ENCODE measurements around the gene SF3B1. TPM values are rescaled to one million over a fixed set of nuclear protein-coding genes. Genes with fewer than 3 reads are reported as not detected.
"Not testable (repeated sequence)": the region's sequence is repeated elsewhere in the genome, so short reads cannot be mapped to it uniquely, and the experiment has no call there.

The SF3B1 gene
- total RNA-seq, 2 donors from 2014 or later = 308 to 356 TPM

DNA sequence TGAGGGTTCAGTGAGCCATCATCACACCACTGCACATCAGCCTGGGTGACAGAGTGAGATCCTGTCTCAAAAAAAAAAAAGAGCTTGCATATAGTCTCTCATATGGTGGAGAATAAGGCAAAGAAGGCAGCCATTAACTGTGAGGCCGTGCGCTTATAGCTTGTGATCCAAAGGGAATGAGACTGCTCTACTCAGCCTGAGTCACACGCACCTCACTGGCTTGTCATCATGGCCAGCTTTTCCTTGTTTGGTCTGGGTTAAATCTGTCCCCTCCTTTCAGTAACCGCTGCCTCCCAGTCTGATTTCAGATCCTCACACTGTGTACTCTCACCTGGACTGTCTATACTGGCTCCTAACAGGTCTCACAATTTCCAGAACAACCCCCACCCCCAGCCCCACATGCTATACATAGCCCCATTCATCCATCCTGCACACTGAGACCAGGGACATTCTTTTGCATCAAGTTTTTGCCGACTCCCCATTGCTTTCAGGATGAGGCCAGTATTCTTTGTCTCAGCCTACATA is 88.9 kb downstream of the SF3B1 start:
- Histone ChIP-seq H3K4me3 (ENCODE audit: low read length) (no peak overlapping the region), H3K9ac (ENCODE audit: extremely low read depth, low read length, poor library complexity, severe bottlenecking) (no peak overlapping the region), H3K4me1 (ENCODE audit: control insufficient read depth, insufficient read depth, low read length) (no peaks in the 10 kb centered on the region), H3K27ac (ENCODE audit: low read depth, low read length) (no peak overlapping the region), H3K27me3 (ENCODE audit: control insufficient read depth, insufficient read depth, low read length, poor library complexity, severe bottlenecking) (no peaks in the 10 kb centered on the region), H3K9me3 (ENCODE audit: control insufficient read depth, low read length) (no peaks in the 10 kb centered on the region), H3K36me3 (ENCODE audit: control insufficient read depth, insufficient read depth, low read length) (no peaks in the 10 kb centered on the region)
- Mint-ChIP-seq H3K4me3 (no peak overlapping the region), H3K9me3 (no peaks in the 10 kb centered on the region), H3K27ac (no peak overlapping the region), H3K36me3 (ENCODE audit: low read depth) (no peaks in the 10 kb centered on the region), H3K4me1 (no peaks in the 10 kb centered on the region), H3K27me3 (ENCODE audit: insufficient read depth) (no peaks in the 10 kb centered on the region)
- TF ChIP-seq, protein P1, sequence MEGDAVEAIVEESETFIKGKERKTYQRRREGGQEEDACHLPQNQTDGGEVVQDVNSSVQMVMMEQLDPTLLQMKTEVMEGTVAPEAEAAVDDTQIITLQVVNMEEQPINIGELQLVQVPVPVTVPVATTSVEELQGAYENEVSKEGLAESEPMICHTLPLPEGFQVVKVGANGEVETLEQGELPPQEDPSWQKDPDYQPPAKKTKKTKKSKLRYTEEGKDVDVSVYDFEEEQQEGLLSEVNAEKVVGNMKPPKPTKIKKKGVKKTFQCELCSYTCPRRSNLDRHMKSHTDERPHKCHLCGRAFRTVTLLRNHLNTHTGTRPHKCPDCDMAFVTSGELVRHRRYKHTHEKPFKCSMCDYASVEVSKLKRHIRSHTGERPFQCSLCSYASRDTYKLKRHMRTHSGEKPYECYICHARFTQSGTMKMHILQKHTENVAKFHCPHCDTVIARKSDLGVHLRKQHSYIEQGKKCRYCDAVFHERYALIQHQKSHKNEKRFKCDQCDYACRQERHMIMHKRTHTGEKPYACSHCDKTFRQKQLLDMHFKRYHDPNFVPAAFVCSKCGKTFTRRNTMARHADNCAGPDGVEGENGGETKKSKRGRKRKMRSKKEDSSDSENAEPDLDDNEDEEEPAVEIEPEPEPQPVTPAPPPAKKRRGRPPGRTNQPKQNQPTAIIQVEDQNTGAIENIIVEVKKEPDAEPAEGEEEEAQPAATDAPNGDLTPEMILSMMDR (conservative IDR thresholded peaks at IDR 0.05) = no peak
- WGBS, 2 experiments (ENCODE audit: insufficient coverage in 1 of 2, insufficient read length in 1 of 2) = 93 to 95% methylated on average over 5 of the region's 5 CpGs
- DNase-seq = peak; percentile 35

DNA sequence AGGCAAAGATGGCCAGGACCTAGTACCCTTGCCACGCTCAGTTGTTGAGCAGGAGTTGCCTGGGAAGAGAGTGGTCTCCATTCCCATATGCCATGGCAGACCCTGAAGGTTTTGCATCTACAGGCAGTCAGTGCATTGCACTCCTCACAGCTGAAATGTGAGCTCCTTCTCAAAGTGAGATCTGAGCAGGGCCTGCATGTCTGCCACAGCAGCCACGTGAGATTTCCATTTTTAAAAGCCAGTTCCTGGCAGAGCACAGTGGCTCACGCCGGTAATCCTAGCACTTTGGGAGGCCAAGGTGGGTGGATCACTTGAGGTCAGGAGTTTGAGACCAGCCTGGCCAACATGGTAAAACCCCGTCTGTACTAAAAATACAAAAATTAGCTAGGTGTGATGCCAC is 90.9 kb downstream of the SF3B1 start:
- H3K36me3 Mint-ChIP-seq (ENCODE audit: low read depth); DNase-seq: not testable (repeated sequence)
- 90 to 91% methylated on average over 5 of the region's 5 CpGs for WGBS, 2 experiments (ENCODE audit: insufficient coverage in 1 of 2, insufficient read length in 1 of 2)

DNA sequence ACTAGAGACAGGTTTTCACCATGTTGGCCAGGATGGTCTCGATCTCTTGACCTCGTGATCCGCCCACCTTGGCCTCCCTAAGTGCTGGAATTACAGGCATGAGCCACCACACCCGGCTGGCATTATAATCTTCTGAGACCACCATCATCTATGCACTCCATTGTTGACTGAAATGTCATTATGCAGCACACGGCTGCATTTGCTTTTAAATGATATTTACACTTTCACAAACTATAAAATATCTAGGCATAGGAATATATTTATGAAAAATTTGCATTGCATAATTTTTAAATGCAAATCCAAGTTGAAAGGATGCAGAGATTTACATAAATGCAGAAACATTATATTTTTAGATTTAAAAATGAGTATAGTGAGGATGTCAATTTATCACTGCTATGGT is 94.2 kb downstream of the SF3B1 start:
- Histone ChIP-seq H3K4me1 (ENCODE audit: control insufficient read depth, insufficient read depth, low read length) (no peaks in the 10 kb centered on the region), H3K27me3 (ENCODE audit: control insufficient read depth, insufficient read depth, low read length, poor library complexity, severe bottlenecking) (no peaks in the 10 kb centered on the region), H3K9ac (ENCODE audit: extremely low read depth, low read length, poor library complexity, severe bottlenecking) (no peak overlapping the region), H3K4me3 (ENCODE audit: low read length) (no peak overlapping the region), H3K9me3 (ENCODE audit: control insufficient read depth, low read length) (no peaks in the 10 kb centered on the region), H3K27ac (ENCODE audit: low read depth, low read length) (no peak overlapping the region), H3K36me3 (ENCODE audit: control insufficient read depth, insufficient read depth, low read length) (no peaks in the 10 kb centered on the region)
- no peak for DNase-seq
- no peaks in the 10 kb centered on the region for H3K9me3 Mint-ChIP-seq
- H3K27ac Mint-ChIP-seq = no peak overlapping the region
- no peak overlapping the region for H3K4me3 Mint-ChIP-seq
- TF ChIP-seq, protein P1 (conservative IDR thresholded peaks at IDR 0.05) = no peak
- H3K4me1 Mint-ChIP-seq = no peaks in the 10 kb centered on the region
- H3K27me3 Mint-ChIP-seq (ENCODE audit: insufficient read depth) = no peaks in the 10 kb centered on the region
- WGBS, 2 experiments (ENCODE audit: insufficient coverage in 1 of 2, insufficient read length in 1 of 2) = 92 to 93% methylated on average over 3 to 4 of the region's 5 CpGs
- H3K36me3 Mint-ChIP-seq (ENCODE audit: low read depth) = no peaks in the 10 kb centered on the region

More for the DNA sequence above, 90.9 kb downstream of the SF3B1 start:
- H3K4me1 Mint-ChIP-seq; H3K9me3 ChIP-seq (ENCODE audit: control insufficient read depth, low read length); H3K27ac Mint-ChIP-seq; H3K9ac ChIP-seq (ENCODE audit: extremely low read depth, low read length, poor library complexity, severe bottlenecking); H3K27me3 ChIP-seq (ENCODE audit: control insufficient read depth, insufficient read depth, low read length, poor library complexity, severe bottlenecking); H3K27ac ChIP-seq (ENCODE audit: low read depth, low read length); H3K4me3 ChIP-seq (ENCODE audit: low read length); H3K27me3 Mint-ChIP-seq (ENCODE audit: insufficient read depth); H3K9me3 Mint-ChIP-seq; H3K4me1 ChIP-seq (ENCODE audit: control insufficient read depth, insufficient read depth, low read length); H3K36me3 ChIP-seq (ENCODE audit: control insufficient read depth, insufficient read depth, low read length); H3K4me3 Mint-ChIP-seq: not testable (repeated sequence)

Other genes starting within 250 kb of the SF3B1 start
- 10 to 100 TPM in 1 of 2 donors, 1 to 10 TPM in 1; 6.2 to 10.6 TPM for gene ANKRD44, start 124.2 kb downstream of the SF3B1 start, total RNA-seq
- gene COQ10B, start 18.5 kb upstream of the SF3B1 start, total RNA-seq = 10 to 100 TPM; 17.5 to 17.9 TPM
- gene HSPD1, start 64.8 kb upstream of the SF3B1 start, total RNA-seq = 100 to 1,000 TPM; 553 to 588 TPM
- gene HSPE1, start 65.4 kb upstream of the SF3B1 start, total RNA-seq = 100 to 1,000 TPM; 198 to 218 TPM
- gene MOB4, start 81.0 kb upstream of the SF3B1 start, total RNA-seq = 10 to 100 TPM; 37.0 to 42.5 TPM
- under 1 TPM; 0.55 TPM for gene RFTN2, start 240.6 kb upstream of the SF3B1 start, total RNA-seq